GM18870 (cell line): ENCODE results near the gene FTO.

Experiments used
- ATAC-seq: cut with Tn5 transposase; IDR thresholded peaks from one replicate; pipeline ENCODE4 v1.9.1; 2021; ENCODE audit warnings: moderate library complexity; ENCODE audit not compliant: unreplicated experiment

FTO gene

DNA sequence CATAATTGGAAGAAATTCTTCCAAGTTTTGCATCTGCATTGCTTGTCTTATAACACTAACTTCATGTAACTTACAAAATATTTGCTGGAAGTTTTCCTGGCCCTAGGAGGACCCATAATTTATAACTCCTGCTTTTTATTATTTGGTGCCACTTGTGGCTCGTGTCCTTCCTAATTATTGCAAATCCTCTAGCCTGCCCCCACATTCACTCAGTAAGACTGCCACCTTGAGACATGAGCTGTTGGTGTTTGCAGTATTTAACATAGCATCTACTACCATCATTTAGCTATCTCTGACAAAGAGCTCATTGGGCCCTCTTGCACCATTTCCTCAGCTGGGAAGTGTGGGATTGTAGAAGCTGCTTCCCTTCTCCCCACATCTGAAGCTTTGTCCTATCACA lies 49.5 kb downstream of the FTO start:
- ATAC-seq, result no peak

DNA sequence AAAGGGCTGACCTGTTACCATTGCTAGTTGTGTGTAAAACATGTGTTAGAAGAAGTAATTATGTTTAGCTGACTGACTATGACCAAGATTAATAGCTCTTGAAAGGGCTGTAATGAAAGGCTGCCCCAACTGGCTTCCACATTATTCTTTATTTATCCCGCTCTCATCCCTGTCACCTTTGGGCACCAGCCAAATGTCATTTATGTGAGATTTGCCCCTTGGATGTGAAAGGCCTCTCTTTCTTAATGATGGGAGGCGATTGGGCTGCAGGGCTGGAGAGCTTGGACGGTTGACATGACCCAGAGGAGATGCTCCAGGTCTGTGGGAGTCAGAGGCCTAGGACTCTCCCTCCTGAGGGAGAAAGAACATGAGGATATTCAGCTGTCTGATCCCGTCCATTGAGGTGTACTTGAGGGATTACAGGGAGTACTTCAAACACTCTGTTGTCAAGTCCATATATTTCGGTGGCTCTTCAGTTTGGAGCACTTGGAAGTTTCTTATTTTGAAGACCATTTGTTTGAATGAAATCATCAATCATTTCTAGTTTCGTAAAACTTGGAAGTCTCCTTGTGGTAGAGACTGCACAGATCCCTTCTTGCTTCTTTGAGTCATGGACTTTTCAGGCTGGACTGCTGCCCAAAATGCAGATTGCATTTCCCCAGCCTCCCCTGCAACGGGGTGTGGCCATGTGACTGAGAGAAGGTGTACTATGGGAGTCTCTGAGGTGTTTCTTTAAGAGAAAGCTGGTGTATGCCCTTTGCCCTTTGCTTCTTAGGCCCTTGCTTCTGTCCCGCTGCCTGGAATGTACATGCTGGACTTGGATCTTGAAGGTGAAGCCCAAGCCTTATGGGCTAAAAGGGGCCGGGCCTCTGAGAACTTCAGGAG lies 51.3 kb downstream of the FTO start:
- ATAC-seq, result no peak

DNA sequence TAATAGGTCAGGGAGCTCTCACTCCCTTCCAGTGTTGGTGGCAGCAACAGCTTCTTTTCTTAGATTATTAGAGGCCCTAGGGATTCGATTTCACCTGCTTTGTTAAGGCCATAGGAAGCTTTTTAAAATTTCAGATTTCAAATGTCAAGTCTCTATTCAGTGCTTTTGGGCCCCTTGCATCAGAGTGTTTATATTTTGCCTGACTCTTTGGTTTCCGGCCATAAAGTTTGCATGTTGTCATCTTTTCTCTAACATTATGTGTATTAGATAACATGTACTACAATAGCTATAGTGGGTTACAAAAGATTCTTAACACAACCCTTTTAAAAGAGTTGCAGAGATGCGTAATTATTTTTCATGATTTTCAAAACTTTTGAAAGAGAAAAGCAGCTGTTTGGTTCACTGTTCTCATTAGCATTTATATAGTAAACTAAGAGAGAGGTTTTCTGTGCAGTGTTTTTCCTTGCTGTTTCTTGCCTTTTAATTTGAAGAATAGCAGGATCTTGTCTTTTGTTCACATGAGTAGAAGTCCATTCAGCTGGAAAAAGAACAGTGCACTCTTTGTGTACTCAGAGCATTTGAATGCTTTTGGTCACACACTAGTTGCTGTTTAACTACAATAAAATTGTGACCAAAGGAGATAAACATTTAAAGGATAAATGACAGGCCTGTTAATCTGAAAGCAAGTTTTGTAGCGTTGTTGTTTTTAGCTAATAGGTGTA lies 52.5 kb downstream of the FTO start:
- ATAC-seq, result no peak

DNA sequence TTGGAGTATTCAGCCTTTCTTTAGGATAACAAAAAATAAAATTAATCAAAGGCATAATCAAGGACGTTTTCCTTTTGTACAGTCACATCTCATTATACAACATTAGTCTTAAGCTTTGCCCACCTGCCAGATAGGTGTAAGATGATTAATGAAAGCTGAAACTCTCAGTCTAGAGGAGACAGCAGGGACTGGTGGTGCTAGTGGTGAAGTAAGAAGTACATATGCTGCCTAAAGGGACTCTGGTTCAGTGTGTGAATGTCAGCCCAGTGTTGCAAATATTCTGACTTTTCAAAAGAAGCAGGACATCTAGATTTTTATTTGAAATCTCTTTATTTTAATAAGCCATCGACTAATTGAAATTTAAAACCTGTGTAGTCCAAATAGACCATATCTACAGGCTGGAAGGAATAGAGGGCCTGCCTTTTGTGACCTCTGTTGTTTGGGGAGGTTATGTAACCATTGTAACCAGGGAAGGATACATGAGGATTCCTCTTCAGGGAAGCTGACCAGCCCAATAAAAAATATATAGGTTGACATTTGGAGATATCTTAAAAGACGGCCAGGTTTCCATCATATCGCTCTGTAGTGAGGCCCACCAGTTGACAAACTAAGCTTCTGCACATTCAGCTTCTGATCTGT lies 54.1 kb downstream of the FTO start:
- ATAC-seq, result no peak

DNA sequence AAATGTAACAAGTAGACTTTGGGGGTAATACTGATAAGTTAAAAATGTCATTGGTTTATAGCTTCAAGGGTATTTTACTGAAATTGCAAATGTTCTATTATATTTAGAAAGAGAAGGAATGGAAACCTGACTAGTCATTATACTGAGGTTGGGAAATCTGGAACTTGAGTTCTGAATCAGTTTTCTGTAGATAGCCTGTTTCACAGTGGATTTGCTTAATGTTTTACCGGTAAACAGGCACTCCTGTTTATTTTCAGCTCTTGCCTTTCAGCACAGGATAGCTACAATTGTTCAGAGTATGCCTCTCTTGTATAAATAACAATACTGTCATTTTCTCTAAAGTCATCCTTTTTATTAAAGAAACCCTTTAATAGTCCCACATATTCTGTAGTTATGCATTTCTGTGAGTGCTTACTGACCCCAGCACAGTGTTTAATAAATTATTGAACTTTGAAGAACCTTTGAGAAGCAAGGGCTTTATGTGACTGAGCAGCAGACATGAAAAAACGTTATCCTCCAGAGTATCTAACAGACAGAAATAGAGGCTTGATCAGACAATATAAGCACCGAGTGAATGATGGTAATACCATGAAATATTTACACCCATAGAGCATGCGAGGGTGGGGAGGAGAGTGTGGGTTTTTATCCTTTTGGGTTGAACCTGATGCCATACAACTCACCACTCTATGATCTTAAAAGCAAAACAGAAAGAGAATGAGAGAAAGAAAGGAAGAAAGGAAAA lies 58.2 kb downstream of the FTO start:
- no peak for ATAC-seq

DNA sequence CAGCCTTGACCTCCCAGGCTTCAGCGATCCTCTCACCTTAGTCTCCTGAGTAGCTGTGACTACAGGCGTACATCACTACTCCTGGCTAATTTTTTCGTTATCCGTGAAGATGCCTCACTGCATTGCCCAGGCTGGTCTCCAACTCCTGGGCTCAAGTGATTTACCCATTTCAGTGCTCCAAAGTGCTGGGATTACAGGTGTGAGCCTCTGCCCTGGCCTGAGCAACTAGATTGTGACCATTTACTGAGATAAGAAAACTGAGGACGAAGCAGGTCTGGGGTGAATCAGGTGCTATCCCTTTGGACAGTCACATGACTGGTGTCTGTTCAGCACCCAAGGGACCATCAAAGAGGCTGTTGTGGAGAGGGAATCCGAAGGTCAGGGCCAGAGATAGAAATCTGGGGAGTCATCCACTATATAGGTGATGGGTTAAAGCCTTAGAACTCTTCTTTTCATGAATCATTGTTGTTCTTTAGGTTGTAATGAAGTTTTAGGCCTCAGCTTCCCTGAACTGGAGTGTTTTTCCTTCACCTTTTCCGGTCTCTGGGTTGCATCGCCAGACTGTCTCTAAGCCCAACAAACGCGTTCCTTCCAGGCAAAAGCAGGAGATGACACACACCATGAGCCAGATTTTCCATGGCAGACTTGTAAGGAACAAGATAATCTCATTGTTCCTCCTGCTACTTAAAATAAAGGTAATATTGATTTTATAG lies 62.5 kb downstream of the FTO start:
- no peak for ATAC-seq

DNA sequence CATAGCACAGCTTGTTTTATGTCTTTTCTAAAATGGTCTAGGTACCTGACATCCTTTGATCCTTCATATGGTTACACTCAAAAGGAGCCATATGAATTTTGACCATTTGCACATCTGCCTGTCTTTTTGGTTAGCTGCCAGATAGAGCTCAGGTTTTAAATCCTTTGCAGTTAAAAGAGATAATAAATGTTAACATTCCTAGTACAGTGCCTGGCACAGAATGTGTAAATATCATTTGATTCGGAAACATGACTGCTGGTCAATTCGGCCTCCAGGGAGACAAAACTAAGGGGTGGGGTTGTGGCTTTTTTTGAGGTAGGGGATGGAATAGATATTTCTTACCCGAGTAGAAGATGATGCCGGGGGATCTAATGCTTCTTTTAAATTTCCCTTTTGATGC lies 64.2 kb downstream of the FTO start:
- ATAC-seq, result no peak

DNA sequence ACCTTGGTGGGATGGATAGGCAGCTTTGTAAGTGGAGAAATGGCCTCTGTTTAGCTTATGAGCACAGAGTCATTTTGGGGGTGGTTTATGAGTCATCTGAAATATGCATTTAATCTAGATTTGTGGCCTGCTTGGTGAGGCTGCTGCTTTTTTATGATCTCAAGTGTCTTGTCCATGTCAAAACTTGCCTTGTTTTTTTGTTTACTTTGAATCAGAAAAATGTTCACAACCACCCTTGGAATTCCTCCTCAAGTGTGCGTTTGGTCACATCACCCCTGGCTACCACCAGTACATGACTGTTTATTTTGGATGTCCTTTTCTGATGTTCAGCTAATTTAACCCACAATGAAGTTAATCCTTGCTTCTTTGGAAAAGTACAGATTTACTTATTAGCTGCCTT lies 64.6 kb downstream of the FTO start:
- no peak for ATAC-seq

DNA sequence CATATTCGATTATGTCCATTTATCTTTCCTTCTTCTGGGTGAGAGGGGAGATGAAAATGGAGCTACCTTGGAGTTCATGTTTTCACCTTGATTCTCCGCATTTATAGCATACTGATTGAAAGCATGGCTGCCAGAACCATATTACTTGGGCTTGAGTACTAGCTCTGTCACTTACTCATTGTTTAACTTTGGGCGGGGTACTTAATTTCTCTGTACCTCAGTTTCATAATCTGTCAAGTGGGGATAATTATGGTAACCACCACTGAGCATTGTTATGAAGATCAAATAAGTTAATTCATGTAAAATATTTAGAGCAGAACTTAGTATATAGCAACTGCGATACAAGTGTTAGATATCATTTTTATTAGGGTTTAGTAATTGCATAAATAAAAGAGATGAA lies 65.2 kb downstream of the FTO start:
- no peak for ATAC-seq

DNA sequence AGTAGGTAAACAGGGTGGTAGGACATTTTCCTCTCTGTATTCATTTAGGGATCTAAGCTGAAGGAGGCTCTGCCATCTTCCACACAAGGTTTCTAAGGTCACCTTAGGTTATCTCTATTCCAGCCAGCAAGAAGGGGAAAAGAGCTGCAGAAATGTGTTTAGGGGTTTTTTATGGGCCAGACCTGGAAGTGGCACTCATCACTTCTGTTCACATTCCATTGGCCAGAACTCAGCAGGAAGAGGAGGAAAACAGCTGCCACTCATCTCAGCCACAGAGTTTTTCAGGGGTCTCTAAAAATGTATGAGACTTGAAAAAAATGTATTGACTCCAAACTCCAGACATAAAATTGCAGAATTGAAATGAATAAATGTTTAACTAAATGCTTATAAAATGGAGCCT lies 65.8 kb downstream of the FTO start:
- ATAC-seq, result no peak

DNA sequence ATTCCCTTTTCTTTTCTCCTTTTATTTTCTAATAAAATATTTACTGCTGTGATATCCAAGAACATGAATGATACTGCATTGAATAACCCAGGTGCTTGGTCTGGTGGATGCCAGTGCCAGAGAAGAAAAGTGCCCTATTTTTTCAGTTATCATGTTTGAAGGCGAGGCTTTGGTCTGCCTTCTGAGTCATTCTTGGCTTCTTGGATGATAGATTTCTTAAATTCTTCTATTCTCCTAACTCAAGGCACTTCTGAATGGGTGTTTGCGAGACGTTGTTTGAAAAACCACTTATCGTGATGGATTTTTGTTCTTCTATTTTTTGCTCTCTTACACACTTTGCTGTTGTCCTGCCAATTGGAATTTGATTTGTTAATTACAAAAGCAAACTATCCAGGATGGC lies 66.7 kb downstream of the FTO start:
- no peak for ATAC-seq

DNA sequence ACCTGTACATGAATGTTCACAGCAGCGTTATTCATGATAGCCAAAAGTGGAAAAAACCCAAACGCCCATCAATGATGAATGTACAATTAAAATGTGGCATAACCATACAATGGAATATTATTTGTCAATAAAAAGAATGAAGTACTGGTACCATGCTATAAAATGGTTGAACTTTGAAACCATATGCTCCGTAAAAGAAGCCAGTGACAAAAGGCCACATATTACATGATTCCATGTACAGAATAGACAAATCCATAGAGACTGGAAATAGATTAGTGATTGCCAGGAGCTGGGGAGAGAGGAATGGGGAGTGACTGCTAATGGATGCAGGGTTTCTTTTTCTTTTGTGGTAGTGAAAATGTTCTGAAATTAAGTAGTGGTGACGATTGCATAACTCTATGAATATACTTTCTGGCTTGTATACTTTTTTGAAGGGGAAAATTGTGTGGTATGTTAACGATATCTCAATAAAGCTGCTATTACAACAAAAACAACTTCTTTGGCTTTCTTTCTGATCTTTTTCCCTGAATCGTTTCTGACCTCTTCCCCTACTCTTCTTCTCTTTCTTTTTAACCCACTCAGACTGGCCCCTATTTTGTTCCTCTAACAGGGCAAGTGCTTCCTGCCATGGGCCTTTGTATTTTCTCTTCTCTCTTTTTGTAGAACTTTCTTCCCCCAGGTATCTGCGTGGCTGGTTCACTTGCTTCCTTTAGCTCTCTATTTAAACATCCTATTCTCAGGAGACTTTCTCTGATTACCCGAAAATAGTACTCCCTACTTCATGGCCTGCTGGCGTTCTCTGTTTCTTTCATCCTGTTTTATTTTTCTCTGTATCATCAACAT lies 67.9 kb downstream of the FTO start:
- ATAC-seq, result no peak

DNA sequence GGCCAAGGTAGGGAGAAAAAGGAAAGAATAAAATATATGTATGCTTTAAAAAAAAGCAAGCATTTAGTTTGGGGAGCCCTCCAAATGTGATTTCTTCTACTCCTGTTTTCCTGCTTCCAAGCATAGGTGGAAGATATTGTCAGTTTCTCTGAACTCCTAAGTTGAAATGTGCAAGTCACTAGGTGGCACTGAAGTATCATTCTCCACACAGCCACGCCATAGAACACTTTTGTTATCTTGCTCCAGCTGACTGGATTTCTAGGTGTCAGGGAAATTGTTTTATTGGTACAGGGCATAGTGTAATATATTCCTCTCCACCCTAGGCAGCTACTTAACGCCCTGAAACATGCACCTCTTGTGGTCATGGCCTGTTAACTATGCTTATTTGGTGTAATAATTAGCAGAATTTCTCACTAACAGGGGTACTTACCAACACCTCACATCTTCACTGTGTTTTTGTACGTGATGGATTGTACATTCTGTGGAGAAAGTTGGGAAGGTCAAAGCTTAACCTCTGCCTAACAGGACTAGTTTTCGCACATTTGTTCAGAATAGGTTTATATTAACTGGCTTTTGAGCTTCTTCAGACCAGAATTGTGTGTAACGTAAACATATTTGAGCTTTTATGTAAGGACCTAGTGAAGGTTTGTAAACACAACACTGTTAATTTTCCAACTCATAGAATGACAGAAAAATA lies 69.3 kb downstream of the FTO start:
- ATAC-seq, result peak; percentile 50

DNA sequence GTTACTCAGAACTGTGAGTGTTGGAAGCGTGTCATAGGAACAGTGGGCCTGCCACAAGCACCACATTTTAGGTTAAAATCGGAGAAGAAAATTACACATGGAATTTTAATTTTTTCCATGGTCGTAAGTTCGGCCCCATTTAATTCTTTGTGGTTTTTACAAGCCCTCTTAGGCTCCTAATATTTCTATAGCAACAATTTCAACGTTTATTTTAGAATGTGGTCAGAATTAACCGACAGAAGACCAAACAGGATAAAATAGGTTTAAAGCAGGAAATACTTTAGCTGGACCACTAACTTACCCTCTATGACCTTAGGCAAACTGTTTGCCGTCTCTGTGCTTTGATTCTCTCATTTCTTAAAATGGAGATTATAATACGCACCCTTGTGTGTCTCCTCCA lies 69.9 kb downstream of the FTO start:
- no peak for ATAC-seq

DNA sequence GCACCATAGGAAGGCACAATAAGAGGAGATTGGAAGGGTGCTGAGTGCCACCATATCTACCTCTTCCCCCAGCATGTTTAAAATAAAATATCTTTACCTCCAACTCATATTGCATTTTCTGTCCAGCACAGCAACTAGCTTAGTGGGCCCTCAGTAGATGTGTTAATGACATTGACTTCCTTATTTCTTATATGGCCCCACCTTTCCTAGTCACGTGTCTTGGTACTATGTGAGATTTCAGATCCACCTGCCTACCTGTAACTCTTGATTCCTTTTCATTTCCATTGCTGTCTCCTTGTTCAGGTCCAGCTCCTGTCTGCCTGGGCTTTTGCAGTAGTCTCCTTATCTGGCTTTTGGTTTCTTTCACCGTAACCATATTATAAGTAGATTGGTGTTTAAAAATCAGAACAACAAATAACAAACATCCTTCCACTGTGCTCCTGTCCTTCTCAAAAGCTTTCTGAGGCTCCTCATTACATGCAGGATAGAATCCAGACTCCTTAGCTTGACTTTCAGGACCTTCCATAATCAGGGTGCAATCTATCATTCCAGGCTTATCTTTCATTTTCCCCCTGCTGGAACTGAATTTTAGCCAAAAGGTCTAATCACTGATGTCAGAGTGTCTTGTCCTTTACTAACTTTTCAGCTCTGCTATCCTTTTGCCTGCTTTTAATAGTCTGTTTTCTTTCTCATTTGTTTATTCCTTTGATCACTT lies 71.3 kb downstream of the FTO start:
- no peak for ATAC-seq

DNA sequence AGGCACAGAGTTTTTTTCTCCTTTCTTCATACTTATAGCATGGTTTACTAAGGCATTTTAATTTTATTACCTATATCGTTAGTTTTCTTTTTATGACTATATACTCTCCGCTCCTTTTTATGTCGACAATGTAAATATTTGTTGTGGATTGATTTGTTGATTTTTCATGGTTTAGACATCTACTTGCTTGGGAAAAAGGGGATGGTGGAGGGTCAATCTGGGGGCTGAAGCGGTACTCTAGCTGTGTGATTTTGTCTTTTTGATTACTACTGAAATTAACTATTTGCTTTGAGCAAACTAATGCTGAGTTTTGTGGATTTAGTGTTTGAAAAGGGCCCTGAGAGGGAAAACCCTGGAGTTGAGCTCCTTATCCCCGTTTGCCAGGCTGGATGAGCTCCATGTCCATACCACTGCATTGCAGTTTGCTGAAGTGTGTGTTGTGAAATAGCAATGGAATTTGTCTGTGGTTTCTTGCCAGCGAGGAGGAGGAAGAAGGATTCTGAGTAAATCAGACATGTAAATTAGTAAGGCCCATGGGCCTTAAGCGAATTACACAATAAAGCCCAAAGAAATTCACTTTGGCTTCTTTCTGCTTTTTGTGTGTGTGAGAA lies 72.0 kb downstream of the FTO start:
- no peak for ATAC-seq

DNA sequence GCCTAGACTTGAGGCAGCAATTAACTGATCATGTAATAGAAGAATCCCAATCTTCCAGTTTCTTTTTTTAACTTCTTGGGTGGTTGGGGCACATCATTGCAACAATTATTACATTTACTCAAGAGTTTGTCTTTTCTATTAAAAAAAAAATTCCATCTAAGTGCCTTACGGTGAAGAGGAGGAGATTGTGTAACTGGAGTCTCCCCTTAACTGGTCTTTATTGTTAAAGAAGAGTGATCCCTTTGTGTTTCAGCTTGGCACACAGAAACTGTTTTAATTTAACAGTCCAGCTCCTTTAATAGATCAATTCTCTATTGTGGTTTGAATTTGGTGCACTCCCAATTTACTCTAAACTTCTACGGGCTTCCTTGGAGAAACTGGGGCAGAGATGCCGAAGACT lies 75.2 kb downstream of the FTO start:
- no peak for ATAC-seq

DNA sequence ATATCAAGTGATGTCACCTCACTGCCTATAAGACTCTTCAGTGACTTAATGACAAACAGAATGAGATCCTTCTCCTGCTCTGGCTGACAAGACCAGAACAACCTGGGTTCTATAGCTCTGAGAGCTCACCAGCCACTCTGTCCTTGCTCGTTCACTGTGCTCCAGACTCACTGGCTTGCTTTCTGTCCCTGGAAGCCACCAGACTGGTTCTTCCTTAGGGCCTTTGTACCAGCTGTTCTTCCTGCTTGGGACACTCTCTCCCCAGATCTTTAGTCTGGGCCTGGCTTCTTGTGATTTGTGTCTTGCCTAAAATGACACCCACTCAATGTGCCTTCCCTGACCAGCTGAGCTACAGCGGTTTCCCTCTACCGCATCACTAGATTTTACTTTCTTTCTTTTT lies 76.1 kb downstream of the FTO start:
- no peak for ATAC-seq
